ENCODE measurements around the gene PRDM1.

Gene PRDM1

GRCh38 chr6:106097411-106098231 lies 11.5 kb downstream of the PRDM1 start:
- no peak for DNase-seq (ENCODE audit: low read depth)

- DNase-seq (ENCODE audit: low read depth), result peak; percentile 60
Measured at GRCh38 chr6:106098383-106099234, 12.5 kb downstream of the PRDM1 start.

GRCh38 chr6:106099235-106099537 lies 13.1 kb downstream of the PRDM1 start:
- no peak for DNase-seq (ENCODE audit: low read depth)

GRCh38 chr6:106100755-106101154 lies 14.6 kb downstream of the PRDM1 start:
- DNase-seq (ENCODE audit: low read depth), result no peak

- no peak for DNase-seq (ENCODE audit: low read depth)
Measured at GRCh38 chr6:106101466-106101865, 15.3 kb downstream of the PRDM1 start.

GRCh38 chr6:106102034-106102433 lies 15.9 kb downstream of the PRDM1 start:
- DNase-seq (ENCODE audit: low read depth), result peak; percentile 32

GRCh38 chr6:106102967-106103727 lies 17.0 kb downstream of the PRDM1 start:
- no peak for DNase-seq (ENCODE audit: low read depth)

GRCh38 chr6:106103728-106104109 lies 17.6 kb downstream of the PRDM1 start:
- DNase-seq (ENCODE audit: low read depth), result no peak

GRCh38 chr6:106104476-106104875 lies 18.3 kb downstream of the PRDM1 start:
- no peak for DNase-seq (ENCODE audit: low read depth)

- no peak for DNase-seq (ENCODE audit: low read depth)
Measured at GRCh38 chr6:106104941-106105340, 18.8 kb downstream of the PRDM1 start.

GRCh38 chr6:106105493-106105892 lies 19.4 kb downstream of the PRDM1 start:
- no peak for DNase-seq (ENCODE audit: low read depth)

- no peak for DNase-seq (ENCODE audit: low read depth)
Measured at GRCh38 chr6:106106276-106107042, 20.3 kb downstream of the PRDM1 start.

GRCh38 chr6:106107043-106107613 lies 21.0 kb downstream of the PRDM1 start:
- no peak for DNase-seq (ENCODE audit: low read depth)

GRCh38 chr6:106108129-106108528 lies 22.0 kb downstream of the PRDM1 start:
- DNase-seq (ENCODE audit: low read depth), result no peak

- DNase-seq (ENCODE audit: low read depth), result no peak
Measured at GRCh38 chr6:106109029-106109428, 22.9 kb downstream of the PRDM1 start.

- DNase-seq (ENCODE audit: low read depth), result no peak
Measured at GRCh38 chr6:106110164-106110826, 24.2 kb downstream of the PRDM1 start.

GRCh38 chr6:106112433-106112832 lies 26.3 kb downstream of the PRDM1 start:
- no peak for DNase-seq (ENCODE audit: low read depth)

GRCh38 chr6:106113256-106113959 lies 27.3 kb downstream of the PRDM1 start:
- DNase-seq (ENCODE audit: low read depth), result no peak

- peak; percentile 52 for DNase-seq (ENCODE audit: low read depth)
Measured at GRCh38 chr6:106114492-106114891, 28.4 kb downstream of the PRDM1 start.

GRCh38 chr6:106115286-106115685 lies 29.1 kb downstream of the PRDM1 start:
- no peak for DNase-seq (ENCODE audit: low read depth)
